ENCODE results near the gene COPS3.

DNA sequence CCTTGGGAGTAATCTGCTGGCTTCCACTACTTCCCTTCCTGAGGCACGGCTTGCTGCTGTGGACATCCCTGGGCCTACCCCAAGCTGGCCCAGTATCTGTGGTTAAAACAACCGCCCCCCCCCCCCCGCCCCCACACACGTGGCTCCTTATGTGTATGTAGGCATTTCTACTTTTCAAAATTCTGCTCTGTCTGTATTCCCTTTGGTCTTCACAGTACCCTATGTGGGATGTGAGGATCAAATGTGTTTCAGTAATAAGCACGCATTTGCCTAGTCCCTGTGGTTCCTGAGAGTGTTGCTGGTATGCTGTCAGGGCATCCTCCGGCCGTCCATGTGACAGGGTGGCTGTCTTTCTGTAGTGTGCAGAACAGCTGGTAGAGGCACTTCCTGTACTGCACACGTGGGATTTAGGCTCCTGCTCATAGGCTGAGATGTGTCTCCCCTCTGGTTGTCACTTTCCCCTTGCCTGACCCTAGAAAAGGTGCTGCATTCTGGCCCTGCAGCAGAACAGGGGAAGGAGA lies 24.3 kb upstream of the COPS3 start:
- TF ChIP-seq, protein P1, sequence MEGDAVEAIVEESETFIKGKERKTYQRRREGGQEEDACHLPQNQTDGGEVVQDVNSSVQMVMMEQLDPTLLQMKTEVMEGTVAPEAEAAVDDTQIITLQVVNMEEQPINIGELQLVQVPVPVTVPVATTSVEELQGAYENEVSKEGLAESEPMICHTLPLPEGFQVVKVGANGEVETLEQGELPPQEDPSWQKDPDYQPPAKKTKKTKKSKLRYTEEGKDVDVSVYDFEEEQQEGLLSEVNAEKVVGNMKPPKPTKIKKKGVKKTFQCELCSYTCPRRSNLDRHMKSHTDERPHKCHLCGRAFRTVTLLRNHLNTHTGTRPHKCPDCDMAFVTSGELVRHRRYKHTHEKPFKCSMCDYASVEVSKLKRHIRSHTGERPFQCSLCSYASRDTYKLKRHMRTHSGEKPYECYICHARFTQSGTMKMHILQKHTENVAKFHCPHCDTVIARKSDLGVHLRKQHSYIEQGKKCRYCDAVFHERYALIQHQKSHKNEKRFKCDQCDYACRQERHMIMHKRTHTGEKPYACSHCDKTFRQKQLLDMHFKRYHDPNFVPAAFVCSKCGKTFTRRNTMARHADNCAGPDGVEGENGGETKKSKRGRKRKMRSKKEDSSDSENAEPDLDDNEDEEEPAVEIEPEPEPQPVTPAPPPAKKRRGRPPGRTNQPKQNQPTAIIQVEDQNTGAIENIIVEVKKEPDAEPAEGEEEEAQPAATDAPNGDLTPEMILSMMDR (IDR thresholded peaks at IDR 0.05 in 2 of 3, conservative IDR thresholded peaks at IDR 0.05 in 1 of 3; ENCODE audit: insufficient read depth in 2 of 3, low read depth in 1 of 3, low read length in 3 of 3) = no peak
- TF ChIP-seq MAFK (IDR thresholded peaks at IDR 0.05; ENCODE audit: low read length) (no peak), SIN3A (IDR thresholded peaks at IDR 0.05; ENCODE audit: borderline replicate concordance in 2 of 2, control insufficient read depth in 1 of 2, low read depth in 2 of 2, low read length in 2 of 2) (peak; percentile 95), CREBBP (IDR thresholded peaks at IDR 0.05; ENCODE audit: low read depth, low read length) (no peak), ZNF644 (tag; IDR thresholded peaks at IDR 0.05; ENCODE audit: low read depth) (no peak), FOS (IDR thresholded peaks at IDR 0.05; ENCODE audit: extremely low read depth, insufficient read length) (no peak), TAF1 (IDR thresholded peaks at IDR 0.05; ENCODE audit: control insufficient read depth, extremely low read depth, insufficient read depth, low read length, severe bottlenecking) (no peak), ZC3H4 (CRISPR knock-in tag; IDR thresholded peaks at IDR 0.05; ENCODE audit: borderline replicate concordance) (no peak), ZNF77 (CRISPR knock-in tag; IDR thresholded peaks at IDR 0.05) (no peak), HCFC1 (IDR thresholded peaks at IDR 0.05; ENCODE audit: low read depth, low read length) (no peak)
- TF ChIP-seq, protein P2, sequence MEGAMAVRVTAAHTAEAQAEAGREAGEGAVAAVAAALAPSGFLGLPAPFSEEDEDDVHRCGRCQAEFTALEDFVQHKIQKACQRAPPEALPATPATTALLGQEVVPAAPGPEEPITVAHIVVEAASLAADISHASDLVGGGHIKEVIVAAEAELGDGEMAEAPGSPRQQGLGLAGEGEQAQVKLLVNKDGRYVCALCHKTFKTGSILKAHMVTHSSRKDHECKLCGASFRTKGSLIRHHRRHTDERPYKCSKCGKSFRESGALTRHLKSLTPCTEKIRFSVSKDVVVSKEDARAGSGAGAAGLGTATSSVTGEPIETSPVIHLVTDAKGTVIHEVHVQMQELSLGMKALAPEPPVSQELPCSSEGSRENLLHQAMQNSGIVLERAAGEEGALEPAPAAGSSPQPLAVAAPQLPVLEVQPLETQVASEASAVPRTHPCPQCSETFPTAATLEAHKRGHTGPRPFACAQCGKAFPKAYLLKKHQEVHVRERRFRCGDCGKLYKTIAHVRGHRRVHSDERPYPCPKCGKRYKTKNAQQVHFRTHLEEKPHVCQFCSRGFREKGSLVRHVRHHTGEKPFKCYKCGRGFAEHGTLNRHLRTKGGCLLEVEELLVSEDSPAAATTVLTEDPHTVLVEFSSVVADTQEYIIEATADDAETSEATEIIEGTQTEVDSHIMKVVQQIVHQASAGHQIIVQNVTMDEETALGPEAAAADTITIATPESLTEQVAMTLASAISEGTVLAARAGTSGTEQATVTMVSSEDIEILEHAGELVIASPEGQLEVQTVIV (CRISPR knock-in tag; IDR thresholded peaks at IDR 0.05; ENCODE audit: borderline replicate concordance) = no peak
- TF ChIP-seq, protein P3, sequence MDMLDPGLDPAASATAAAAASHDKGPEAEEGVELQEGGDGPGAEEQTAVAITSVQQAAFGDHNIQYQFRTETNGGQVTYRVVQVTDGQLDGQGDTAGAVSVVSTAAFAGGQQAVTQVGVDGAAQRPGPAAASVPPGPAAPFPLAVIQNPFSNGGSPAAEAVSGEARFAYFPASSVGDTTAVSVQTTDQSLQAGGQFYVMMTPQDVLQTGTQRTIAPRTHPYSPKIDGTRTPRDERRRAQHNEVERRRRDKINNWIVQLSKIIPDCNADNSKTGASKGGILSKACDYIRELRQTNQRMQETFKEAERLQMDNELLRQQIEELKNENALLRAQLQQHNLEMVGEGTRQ (CRISPR knock-in tag; IDR thresholded peaks at IDR 0.05) = peak; percentile 86

Measured in K562 (cell line).